GM21717 (cell line): Measurements from ENCODE around the gene MYLK4.

Experiments
- ATAC-seq: cut with Tn5 transposase; IDR thresholded peaks from one replicate; pipeline ENCODE4 v1.9.1; 2021; ENCODE audit warnings: mild to moderate bottlenecking, moderate library complexity; ENCODE audit not compliant: unreplicated experiment

MYLK4 gene

DNA sequence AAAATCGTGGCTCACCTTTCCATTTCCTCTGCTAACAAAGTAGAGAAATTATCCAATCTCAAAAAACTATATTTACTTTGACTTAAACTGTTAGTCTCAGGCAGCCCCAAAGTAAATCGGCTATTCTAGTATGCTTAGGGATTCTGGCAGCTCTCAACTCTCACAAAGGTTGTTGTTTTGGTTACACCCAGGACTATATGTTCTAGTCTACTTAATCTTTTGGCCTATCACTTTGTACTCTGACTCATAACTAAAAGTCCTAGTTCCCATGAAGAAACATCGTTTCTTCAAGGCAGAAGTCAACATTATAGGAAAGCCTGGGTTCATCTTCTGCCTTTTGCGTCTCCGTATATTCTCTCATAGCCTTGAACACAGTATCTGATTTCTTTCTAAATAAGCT is 42.3 kb downstream of the MYLK4 start:
- no peak for ATAC-seq

- ATAC-seq: no peak
Measured at GRCh38 chr6:2706558-2706957, 44.2 kb downstream of the MYLK4 start.

GRCh38 chr6:2705256-2705655 is 45.5 kb downstream of the MYLK4 start:
- ATAC-seq: no peak

GRCh38 chr6:2697291-2697690 is 53.4 kb downstream of the MYLK4 start:
- no peak for ATAC-seq

DNA sequence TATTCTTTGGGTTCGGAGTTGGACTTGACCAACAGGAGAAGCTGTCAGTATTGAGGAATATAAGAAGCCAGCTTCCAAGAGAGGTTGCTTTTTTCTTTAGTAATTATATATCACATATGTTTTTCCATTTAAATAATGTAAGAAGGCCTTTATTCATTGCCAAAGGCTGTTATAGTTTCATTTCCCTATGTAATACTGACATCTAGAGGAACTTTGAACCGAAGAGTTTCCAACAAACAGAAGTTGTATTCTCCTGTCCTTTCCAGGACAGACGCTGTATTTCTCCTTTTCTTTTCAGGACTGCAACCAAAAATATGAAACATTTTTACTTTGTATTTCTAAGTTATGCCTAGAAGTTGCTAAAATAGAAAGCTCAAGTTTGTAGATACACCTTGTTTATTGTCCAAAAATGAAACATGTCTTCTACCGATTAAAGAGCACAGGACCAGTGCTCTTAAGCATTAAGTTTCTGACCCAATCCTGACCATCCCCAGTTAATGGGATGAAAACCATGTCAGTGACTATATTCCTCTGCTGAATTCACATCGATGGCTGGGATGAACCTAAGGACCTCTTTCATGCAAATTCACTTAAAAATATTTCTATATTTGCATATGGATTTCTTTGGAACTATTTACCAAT is 55.1 kb downstream of the MYLK4 start:
- ATAC-seq: no peak

DNA sequence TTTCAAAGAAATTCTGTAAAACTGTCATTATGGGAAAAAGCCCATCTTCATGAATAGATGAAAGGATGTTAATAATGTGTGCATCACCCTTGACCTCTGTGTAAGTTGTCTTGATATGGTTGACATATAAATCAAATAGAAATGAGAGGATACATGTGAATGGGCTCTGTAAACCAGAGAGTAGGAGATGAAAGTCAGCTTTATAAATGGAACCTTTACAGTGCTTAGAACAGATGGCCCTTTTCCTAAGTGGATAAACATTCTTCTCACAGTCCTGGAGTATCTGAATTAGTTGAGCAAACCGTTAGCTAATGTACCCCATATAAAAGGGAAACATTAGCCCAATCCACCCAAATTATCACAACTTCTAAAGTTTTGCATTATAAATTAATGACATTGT is 57.5 kb downstream of the MYLK4 start:
- no peak for ATAC-seq

DNA sequence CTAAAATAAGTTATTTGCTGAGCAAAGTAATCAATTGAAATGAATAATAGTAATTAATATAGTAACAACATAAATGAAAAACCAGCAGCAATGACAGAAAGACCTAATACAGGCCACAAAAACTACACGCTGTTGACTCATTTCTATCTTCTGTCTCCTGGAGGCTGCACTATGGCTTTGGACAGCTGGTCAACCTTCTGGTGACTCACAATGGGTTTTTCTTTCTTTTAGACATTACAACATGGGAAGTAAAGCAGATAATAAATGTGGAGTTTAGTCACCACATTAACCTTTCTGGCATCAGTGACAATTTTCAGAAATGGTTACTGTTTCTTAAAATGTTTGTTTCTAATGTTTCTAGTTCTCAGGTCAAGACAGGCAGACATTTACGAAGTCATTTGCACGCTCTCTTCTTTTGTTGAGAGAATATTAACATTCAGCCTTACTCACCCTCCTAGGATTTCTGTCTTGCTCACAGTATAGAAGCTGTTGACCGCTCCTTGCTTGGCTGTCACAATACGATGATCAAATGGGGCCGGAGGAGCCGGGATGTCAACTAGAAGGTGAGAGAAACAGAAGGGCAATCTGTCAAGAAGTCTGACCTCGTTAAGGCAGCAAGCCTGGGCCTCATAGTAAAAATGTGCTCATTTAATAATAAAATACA is 62.2 kb downstream of the MYLK4 start:
- no peak for ATAC-seq

GRCh38 chr6:2687456-2687855 is 63.3 kb downstream of the MYLK4 start:
- ATAC-seq: no peak

GRCh38 chr6:2686515-2686914 is 64.2 kb downstream of the MYLK4 start:
- no peak for ATAC-seq

DNA sequence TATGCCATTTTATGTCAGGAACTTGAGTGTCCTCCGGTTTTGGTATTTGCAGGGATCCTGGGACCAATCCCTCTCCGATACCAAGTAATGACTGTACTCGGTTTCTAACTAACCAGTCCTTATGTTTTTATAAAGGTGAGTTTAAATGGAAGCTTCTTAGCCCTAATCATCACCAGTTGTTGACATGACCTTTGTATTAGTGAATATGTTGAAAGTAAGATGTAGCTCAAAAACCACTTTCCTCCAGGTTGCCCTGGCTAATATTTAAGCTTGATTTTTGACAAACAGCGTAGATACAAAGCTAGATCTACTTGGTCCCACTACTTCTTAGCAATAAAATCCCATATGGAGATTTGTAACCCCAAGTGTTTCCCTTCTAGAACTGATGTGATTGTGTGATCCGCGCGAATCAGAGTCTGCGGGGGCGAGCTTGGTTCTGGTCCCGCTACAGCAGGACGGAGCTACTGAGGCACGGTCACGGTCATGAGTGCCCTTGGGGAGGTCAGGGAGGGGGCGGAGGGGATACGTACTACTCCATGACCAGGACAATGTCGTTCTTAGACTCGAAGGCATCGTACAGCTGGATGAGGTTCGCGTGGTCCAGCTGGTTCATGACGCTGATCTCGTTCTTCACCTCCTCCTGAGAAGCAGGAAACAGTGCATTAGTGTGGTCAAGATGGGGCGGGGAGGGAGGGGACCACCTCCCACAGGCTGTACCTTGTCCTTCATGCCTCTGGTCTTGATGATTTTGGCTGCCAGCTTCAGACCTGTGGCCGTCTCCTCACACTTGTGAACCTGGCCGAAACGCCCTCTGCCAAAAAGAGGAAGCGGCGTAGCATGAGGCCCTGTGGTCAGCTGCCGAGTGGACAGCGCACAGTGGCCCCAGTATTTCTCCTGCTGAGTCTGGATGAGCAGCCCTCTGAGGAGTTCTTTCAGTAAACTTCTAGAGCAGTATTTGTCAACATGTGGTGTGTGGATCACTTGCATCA is 65.7 kb downstream of the MYLK4 start:
- no peak for ATAC-seq

DNA sequence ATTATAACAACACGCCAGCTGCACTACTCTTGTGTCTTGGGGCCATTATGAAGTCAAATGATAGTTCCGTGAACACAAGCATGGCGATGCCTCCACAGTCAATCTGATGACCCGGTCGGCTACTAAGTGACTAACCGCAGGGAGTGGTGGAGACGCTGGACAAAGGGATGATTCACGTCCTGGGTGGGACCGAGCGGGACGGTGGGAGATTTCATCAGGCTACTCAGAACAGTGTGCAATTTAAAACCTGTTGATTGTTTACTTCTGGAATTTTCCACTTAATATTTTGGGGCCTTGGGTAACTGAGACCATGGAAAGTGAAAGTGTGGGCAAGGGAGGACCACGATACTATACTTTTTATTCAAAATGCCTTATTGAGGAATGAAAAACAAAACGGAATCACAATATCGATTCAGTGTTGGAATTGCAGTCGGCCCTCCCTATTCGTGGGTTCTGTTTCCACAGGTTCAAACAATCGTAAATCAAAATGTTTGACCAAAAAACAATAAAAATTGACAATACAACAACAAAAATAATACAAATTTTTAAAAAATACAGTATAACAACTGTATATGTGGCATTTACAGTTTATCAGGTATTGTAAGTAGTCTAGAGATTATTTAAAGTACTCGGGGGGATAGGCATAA is 66.5 kb downstream of the MYLK4 start:
- ATAC-seq: no peak

DNA sequence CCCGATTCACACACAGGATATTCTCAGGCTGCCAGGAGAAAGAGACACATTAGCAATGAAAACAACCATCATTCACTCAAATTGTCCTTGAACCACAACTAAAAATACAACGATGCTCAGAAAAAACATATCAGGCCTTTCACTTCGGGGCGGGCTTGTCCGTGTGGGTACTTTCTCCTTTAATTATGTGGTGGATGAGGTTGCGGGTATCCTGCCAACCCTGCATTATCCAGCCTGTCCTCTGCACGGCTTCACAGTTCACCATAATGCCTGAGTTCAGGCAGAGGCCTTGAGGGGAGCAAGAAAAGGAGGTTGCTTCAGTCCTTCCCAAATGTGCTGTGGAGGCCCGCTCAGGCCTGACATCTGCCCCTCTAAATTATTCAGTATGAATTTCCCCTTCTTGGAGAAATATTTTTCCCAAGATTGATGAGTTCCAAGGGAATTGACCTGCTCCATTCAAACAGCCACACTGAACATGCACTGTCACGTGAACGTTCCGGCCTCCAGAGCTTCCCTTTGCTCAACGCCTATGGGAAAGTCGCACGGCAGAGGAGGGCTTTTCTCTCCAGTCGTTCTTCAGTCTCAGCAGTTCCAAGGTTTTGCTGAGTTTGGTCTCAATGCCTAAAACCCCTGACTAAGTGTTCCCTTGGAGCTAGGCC is 70.3 kb downstream of the MYLK4 start:
- ATAC-seq: no peak

DNA sequence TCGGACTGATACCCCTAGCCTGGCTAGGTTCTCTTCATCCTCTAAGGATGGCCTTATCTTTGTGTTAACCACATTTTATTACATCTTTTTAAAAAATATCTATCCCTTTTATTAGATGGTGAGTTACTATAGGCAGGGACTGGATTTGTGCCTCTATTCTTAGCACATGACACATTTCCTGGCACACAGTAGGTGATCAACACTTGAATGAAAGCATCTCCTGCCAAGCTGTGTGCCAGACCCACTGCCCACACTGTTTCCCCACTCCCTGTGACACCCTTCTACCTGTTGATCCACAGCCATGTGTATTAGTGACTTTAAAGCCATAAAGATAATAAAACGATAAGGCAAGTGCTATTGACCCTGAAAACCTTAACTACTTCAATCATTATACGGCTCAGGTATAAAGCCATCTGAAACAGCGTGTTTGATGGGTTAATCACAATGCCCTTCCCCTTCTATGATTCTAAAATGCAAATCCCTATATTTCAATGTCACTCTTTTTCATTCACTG is 73.6 kb downstream of the MYLK4 start:
- ATAC-seq: no peak

- no peak for ATAC-seq
Measured at GRCh38 chr6:2676048-2676447, 74.7 kb downstream of the MYLK4 start.

- no peak for ATAC-seq
Measured at GRCh38 chr6:2674857-2675256, 75.9 kb downstream of the MYLK4 start.

GRCh38 chr6:2669067-2669700 is 81.5 kb downstream of the MYLK4 start:
- ATAC-seq: no peak

DNA sequence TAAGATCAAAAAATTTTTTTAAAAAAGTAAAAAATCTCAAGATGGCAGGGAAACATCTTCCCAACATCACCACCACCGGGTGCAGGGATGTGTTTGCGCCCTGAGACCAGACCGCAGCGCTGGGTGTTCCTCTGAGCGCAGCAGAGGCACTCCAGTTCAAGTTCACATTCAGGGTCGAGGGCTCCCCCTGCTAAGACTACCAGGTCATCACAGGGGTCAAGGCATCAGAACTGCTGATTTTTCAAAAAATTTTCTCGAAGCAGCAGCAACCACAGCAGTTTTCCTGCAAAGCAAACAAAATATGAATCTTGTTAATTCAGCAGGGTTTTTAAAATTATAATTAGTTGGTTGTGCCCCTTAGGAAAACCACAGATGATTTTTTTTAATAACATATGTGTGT is 83.1 kb downstream of the MYLK4 start:
- ATAC-seq: no peak

GRCh38 chr6:2666906-2667575 is 83.7 kb downstream of the MYLK4 start:
- ATAC-seq: no peak
